Esophagus squamous epithelium (tissue), 5 donors: ENCODE results near the gene CCDC83. TPM values are rescaled to one million over a fixed set of nuclear protein-coding genes. Genes with fewer than 3 reads are reported as not detected.
"Not testable (repeated sequence)": the region's sequence is repeated elsewhere in the genome, so short reads cannot be mapped to it uniquely, and the experiment has no call there.

Experiments used
- DNase-seq: peaks from one replicate; lab custom pipeline; 2025; lab: John Stamatoyannopoulos, UW
- H3K27ac ChIP-seq, 4 donors: fragments of 200-600 bp; sonication (generic); one replicate each; pipeline ENCODE4 v1.5.1; 2016 to 2019; ENCODE audit warnings: mild to moderate bottlenecking in 1 of 4
- H3K27me3 ChIP-seq, 4 donors: fragments of 200-600 bp; sonication (generic); 1 replicate in 3 of 4; 2 replicates in 1 of 4; pipeline versions ENCODE4 v1.5.1 to v1.6.0; 2017 to 2021; ENCODE audit warnings: antibody characterized with exemption in 1 of 4
- H3K36me3 ChIP-seq, 3 donors: fragments of 200-600 bp; sonication (generic); one replicate each; pipeline ENCODE4 v1.5.1; 2016 to 2019
- H3K4me1 ChIP-seq, 3 donors: fragments of 200-600 bp; sonication (generic); one replicate each; pipeline ENCODE4 v1.5.1; 2017 to 2019
- H3K4me3 ChIP-seq, 4 donors: fragments of 200-600 bp; sonication (generic); 1 replicate in 3 of 4; 2 replicates in 1 of 4; pipeline ENCODE4 v1.5.1; 2016 to 2019; ENCODE audit warnings: mild to moderate bottlenecking in 2 of 4, moderate library complexity in 1 of 4
- H3K9me3 ChIP-seq, 3 donors: fragments of 200-600 bp; sonication (generic); one replicate each; pipeline ENCODE4 v1.5.1; 2016 to 2019
- POLR2A ChIP-seq, 4 donors: fragments of 450-650 bp; IDR thresholded peaks; one replicate each; pipeline ENCODE4 v1.6.1; 2017; ENCODE audit warnings: antibody characterized with exemption in 4 of 4, mild to moderate bottlenecking in 4 of 4, moderate library complexity in 3 of 4
- WGBS, 2 donors: methylation state at CpG; one replicate each; pipeline ENCODE4 v1.1.5; 2018; 5-methylcytosine and 5-hydroxymethylcytosine counted together
- intact Hi-C: fragments of 100-400 bp; cut with DNase I; formaldehyde crosslinking; loops from one replicate; pipeline ENCODE4 v1.15.0; 2022
- total RNA-seq, 4 donors: library from RNA; depleted of rRNA; stranded (reverse); fragments of >200 nt; gene quantifications; one replicate each; pipeline ENCODE4 v1.1.0, GENCODE V29; 2016
- TF ChIP-seq, protein P1 (sequence below), 6 experiments: fragments of 450-650 bp in 4 of 6; fragments of 200-600 bp in 2 of 6; sonication (generic) in 2 of 6; IDR thresholded peaks; one replicate each; pipeline ENCODE4 v1.5.1; 2016 to 2019; ENCODE audit warnings: antibody characterized with exemption in 6 of 6, mild to moderate bottlenecking in 4 of 6, moderate library complexity in 4 of 6
- donor health status: DM: yes; HTN: yes; CAD: no.

Gene CCDC83
- total RNA-seq, 4 donors from 2014 or later: not detected

GRCh38 chr11:85854212-85854556, 999 bp upstream of the CCDC83 start:
- Histone ChIP-seq H3K27ac (peak overlapping the region; percentile 81 to 88 (median 85)), H3K36me3 (no peaks in the 10 kb centered on the region), H3K27me3 (no peaks in the 10 kb centered on the region), H3K4me3 (peak overlapping the region; percentile 47 to 71 (median 53)), H3K9me3 (no peaks in the 10 kb centered on the region), H3K4me1 (peaks cover 0 to 16% (median 4%) of the 10 kb centered on the region in 3 donors)
- no peak for TF ChIP-seq POLR2A (IDR thresholded peaks at IDR 0.05)
- DNase-seq: no peak
- intact Hi-C loops: no loop called here
- 19 to 28% methylated on average over 7 of the region's 7 CpGs for WGBS, 2 donors

DNA sequence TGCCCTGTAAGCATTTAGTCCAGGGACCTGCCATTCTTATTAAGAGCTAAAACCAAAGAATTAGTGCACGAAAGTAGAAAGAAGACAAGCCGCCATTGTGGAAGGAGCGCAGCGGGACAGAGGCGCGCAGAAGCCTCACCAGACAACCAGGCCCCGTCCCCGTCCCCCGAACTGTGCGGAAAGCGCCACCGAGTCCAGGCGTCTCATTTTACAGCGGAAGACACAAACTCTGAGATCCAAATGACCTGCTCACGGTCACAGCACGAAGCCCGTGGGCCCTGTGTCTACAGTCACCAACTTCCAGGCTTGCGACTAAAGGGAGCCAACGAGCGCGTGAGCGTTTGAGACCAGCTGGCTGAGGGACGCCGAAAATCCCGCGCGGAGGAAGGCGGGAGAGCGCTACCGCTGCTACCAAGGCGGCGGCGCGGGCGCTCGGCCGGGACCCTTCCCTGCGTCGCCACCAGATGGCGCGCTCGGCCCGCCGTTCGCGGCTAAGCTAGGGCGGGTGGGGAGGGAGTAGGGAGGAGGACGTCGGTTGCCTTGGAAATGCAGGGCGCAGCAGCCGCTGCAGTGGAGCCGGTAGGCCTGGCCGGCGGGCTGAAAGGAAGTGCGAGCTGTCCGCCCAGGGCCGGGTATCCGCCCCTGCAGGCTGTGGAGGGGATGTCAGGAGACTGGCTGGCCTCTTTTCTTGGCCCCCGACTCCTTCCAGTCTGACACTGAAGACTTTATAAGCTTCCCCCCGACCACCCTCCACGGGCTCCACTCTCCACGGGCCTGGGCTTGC, 434 bp upstream of the CCDC83 start:
- intact Hi-C loops: no loop called here

GRCh38 chr11:85857098-85857497, 1.9 kb downstream of the CCDC83 start:
- 96 to 97% methylated on average over 5 of the region's 10 CpGs for WGBS, 2 donors
- TF ChIP-seq, protein P1, sequence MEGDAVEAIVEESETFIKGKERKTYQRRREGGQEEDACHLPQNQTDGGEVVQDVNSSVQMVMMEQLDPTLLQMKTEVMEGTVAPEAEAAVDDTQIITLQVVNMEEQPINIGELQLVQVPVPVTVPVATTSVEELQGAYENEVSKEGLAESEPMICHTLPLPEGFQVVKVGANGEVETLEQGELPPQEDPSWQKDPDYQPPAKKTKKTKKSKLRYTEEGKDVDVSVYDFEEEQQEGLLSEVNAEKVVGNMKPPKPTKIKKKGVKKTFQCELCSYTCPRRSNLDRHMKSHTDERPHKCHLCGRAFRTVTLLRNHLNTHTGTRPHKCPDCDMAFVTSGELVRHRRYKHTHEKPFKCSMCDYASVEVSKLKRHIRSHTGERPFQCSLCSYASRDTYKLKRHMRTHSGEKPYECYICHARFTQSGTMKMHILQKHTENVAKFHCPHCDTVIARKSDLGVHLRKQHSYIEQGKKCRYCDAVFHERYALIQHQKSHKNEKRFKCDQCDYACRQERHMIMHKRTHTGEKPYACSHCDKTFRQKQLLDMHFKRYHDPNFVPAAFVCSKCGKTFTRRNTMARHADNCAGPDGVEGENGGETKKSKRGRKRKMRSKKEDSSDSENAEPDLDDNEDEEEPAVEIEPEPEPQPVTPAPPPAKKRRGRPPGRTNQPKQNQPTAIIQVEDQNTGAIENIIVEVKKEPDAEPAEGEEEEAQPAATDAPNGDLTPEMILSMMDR (IDR thresholded peaks at IDR 0.05): no peak
- TF ChIP-seq POLR2A (IDR thresholded peaks at IDR 0.05): no peak
- intact Hi-C loops: no loop called here
- DNase-seq: no peak
- Histone ChIP-seq H3K4me3 (no peak overlapping the region), H3K27me3 (peaks cover 0 to 5% (median 0%) of the 10 kb centered on the region in 4 donors), H3K36me3 (no peaks in the 10 kb centered on the region), H3K27ac (no peak overlapping the region), H3K9me3 (no peaks in the 10 kb centered on the region), H3K4me1 (peaks cover 0 to 16% (median 4%) of the 10 kb centered on the region in 3 donors)

More for the DNA sequence above, 434 bp upstream of the CCDC83 start:
- H3K4me3 ChIP-seq: peak overlapping the region; percentile 47 to 71 (median 53)
- no peaks in the 10 kb centered on the region for H3K9me3 ChIP-seq
- peaks cover 0 to 16% (median 4%) of the 10 kb centered on the region in 3 donors for H3K4me1 ChIP-seq
- 1 to 2% methylated on average over 16 to 49 of the region's 62 CpGs for WGBS, 2 donors
- no peak for TF ChIP-seq POLR2A (IDR thresholded peaks at IDR 0.05)
- TF ChIP-seq, protein P1 (IDR thresholded peaks at IDR 0.05): peak; percentile 95 to 99 (median 96)
- no peaks in the 10 kb centered on the region for H3K36me3 ChIP-seq
- H3K27ac ChIP-seq: peak overlapping the region; percentile 81 to 88 (median 85)
- DNase-seq: peak; percentile 55
- H3K27me3 ChIP-seq: no peaks in the 10 kb centered on the region

GRCh38 chr11:85859541-85859940, 4.4 kb downstream of the CCDC83 start:
- H3K36me3 ChIP-seq, DNase-seq, H3K27me3 ChIP-seq, H3K27ac ChIP-seq, intact Hi-C loops, H3K4me1 ChIP-seq, H3K4me3 ChIP-seq, H3K9me3 ChIP-seq: not testable (repeated sequence)

- H3K4me3 ChIP-seq: no peak overlapping the region
- intact Hi-C loops: loop anchor here (10.0 kb wide), 1 partner anchor 351 kb away; no protein-coding TSS in a partner anchor
- no peaks in the 10 kb centered on the region for H3K9me3 ChIP-seq
- H3K4me1 ChIP-seq: no peaks in the 10 kb centered on the region
- no peak overlapping the region for H3K27ac ChIP-seq
- H3K36me3 ChIP-seq: no peaks in the 10 kb centered on the region
- peaks cover 0 to 5% (median 0%) of the 10 kb centered on the region in 4 donors for H3K27me3 ChIP-seq
- no peak for DNase-seq
- WGBS, 2 donors: 13 to 19% methylated on average over 1 of the region's 1 CpG
- TF ChIP-seq, protein P1 (IDR thresholded peaks at IDR 0.05): no peak
- no peak for TF ChIP-seq POLR2A (IDR thresholded peaks at IDR 0.05)
Observed at GRCh38 chr11:85863855-85864254, 8.7 kb downstream of the CCDC83 start.

DNA sequence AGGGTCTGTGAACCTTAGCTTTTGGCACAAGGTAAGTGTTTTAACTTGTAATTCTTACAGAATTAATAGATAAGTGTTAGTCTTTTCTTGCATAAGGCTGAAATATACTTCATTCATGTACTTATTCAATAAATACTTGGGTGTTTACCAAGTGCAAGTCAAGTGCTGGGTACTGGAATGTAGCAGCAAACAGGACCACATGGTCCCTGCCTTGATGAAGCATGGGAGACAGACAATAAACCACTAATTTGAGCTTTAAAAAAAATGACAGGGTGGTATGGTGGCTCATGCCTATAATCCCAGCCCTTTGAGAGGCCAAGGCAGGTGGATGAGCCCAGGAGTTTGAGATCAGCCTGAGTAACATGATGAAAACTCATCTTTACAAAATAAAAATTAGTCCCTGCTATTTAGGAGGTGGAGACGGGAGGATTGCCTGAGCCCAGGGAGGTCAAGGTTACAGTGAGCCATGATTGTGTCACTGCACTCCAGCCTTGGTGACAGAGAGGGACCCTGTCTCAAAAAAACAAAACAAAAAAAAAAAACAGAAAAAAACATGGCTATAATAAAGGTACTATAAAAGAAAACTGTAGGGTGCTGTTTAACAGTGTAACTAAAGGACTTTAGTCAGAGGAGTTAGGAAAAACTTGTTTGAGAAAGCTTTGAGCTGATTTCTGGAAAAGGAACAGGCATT, 11.1 kb downstream of the CCDC83 start:
- no peaks in the 10 kb centered on the region for H3K9me3 ChIP-seq
- H3K27ac ChIP-seq: no peak overlapping the region
- H3K27me3 ChIP-seq: peaks cover 0 to 5% (median 0%) of the 10 kb centered on the region in 4 donors
- TF ChIP-seq, protein P1 (IDR thresholded peaks at IDR 0.05): no peak
- TF ChIP-seq POLR2A (IDR thresholded peaks at IDR 0.05): no peak
- DNase-seq: no peak
- no peaks in the 10 kb centered on the region for H3K36me3 ChIP-seq
- intact Hi-C loops: loop anchor here (10.0 kb wide), 1 partner anchor 349 kb away; no protein-coding TSS in a partner anchor
- WGBS, 2 donors: 88 to 100% methylated on average over 1 of the region's 1 CpG
- no peak overlapping the region for H3K4me3 ChIP-seq
- H3K4me1 ChIP-seq: no peaks in the 10 kb centered on the region
